ENCODE results near the gene ZNF695.
"Not testable (repeated sequence)": the region's sequence is repeated elsewhere in the genome, so short reads cannot be mapped to it uniquely, and the experiment has no call there.

The ZNF695 gene

DNA sequence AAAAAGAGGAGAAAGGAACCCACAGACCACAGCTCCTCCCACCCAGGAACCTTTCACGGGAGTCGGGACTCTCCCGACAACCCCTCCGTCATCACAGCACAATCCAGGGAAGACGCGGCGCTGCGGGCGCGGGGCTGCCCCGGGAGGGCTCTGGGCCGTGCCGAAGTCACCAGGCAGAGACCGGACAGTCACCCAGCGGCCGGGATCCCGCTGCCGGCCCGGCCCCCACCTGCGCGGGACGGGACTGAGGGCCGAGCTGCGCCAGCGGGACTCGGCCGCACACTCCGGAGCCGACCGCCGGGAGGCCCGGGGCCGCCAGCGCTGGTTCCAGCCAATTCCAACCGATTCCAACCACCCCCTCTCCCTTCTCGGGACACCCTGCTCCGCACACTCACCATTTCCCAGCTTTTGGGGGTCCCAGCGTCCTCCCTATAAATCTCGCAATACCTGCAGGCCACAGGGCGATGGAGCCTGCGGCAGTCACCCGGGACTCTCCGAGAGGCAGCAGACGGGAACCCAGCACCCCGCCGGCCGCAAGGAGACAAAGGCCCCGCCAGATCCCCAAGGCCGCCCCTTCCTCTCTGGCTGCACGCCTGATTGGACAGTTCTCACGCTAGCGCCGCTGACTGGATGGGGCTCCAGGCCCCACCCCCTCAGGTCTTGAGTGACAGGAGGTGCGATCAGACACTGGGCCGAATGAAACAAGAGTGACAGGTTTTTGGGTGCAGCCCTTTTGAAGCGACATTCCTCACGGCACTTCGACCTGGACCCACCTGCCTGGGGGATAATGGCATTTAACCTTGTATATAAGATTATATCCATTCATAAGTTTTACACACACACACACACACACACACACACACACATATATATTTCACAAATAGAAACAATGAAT lies at the start of gene ZNF695:
Gene ZNF695, minus strand, starts transcription at position 547 of the 895 bp plus-strand sequence. Its CDS starts 149 bp downstream, at position 398.
- DNase-seq = peak; percentile 98

DNA sequence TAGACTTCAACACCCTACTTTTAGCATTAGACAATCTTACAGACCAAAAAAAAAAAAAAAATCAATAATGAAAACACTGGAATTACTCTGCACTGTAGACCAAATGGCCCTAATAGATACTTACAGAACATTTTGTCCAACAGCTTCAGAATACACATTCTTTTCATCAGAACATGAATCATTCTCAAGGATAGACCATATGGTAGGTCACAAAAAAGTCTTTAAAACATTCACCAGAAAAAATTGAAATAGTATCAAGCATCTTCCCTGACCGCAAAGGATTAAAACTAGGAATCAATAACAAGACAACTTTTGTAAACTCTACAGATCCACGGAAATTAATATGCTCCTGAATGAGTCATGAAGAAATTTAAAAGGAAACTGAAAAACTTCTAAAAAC lies 48.2 kb upstream of the ZNF695 start:
- no peak for DNase-seq

DNA sequence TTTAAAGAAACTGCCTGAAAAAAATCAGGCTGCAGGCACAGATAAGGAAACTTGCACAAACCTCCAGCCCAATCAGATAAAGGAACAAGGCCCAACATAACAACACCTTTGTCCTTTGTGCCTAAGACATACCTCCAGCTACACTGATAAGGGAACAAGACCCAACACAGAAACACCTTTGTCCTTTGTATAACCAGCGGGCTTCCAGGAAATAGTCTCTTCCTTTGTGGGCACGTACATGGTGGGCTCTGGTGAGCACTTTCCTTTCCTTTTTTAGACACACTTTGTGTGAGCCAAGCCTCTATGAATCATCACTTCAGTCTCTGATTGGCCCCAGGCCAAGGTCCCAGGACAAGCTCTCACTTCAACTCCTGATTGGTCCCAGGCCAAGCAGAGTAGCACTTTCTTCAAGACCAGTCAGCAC lies 47.1 kb upstream of the ZNF695 start:
- DNase-seq = peak; percentile 13

GRCh38 chr1:247047702-247048101 lies 39.8 kb upstream of the ZNF695 start:
- DNase-seq = no peak

DNA sequence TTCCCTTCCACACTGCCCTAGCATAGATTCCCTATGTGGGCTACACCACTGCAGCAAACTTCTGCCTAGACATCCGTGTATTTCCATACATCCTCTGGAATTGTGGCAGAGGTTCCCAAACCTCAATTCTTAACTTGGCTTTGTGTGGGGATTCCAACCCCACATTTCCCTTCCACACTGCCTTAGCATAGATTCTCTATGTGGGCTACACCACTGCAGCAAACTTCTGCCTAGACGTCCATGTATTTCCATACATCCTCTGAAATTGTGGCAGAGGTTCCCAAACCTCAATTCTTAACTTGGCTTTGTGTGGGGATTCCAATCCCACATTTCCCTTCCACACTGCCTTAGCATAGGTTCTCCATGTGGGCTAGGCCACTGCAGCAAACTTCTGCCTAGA lies 39.4 kb upstream of the ZNF695 start:
- no peak for DNase-seq

DNA sequence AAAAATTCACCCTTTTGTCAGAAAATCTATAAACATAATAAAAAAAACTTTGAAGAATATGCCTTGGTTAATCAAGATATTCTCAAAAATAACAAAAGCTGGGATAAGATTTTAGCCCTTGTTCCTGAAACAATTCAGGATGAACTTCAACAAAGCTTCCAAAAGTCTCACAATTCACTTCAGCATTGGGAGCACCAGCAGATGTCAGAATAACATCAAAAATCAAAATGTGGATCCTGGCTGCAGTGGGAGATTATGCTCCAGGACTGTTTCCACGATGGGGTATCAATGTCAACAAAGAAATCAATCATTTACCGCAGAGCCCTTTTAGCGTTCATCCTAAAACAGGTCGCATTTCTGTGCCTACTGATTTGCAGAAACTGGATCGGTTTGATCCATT lies 35.5 kb upstream of the ZNF695 start:
- no peak for DNase-seq

DNA sequence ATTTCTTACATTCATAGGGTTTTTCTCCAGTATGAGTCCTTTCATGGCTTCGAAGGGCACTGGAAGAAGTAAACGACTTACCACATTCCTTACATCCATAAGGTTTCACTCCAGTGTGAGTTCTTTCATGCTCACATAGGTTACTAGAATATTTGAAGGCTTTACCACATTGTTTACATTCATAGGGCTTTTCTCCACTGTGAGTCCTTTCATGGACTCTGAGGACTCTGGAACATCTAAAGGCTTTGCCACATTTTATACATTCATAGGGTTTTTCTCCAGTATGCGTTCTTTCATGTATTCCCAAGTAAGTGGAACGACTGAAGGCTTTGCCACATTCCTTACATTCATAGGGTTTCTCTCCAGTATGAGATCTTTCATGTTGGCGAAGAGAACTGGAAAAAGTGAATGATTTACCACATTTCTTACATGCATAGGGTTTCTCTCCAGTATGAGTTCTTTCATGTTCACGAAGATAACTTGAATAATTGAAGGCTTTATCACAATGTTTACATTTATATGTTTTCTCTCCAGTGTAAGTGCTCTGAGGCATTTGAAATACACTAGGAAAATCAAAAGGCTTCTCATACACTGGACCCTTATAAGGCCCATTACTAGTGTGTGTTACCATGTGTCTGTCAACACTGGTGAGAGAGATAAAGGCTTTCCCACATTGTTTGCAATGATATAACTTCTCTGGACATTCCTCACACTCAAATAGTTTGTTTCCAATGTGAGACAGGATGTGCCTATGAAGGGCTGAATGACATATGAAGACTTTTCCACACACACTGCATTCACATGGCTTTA lies 29.9 kb upstream of the ZNF695 start:
- peak; percentile 6 for DNase-seq

GRCh38 chr1:247032306-247032705 lies 24.4 kb upstream of the ZNF695 start:
- DNase-seq = not testable (repeated sequence)

GRCh38 chr1:247024658-247025057 lies 16.8 kb upstream of the ZNF695 start:
- DNase-seq = not testable (repeated sequence)

DNA sequence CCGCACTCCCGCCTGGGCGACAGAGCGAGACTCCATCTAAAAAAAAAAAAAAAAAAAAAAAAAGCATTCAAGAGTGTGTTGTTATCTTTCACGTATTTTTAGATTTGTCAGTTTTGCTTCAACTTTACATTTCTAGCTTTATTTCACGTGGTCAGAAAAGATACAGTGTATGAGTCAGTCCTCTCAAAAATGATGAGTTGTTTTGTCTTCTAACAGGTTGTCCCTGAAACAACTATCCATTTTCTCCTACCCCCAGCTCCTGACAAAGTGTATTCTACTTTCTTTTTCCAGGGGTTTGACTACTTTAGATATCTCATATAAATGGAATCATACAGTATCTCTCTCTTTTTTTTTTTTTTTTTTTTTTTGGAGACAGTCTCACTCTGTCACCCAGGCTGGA lies 5.5 kb upstream of the ZNF695 start:
- DNase-seq = no peak

GRCh38 chr1:247008406-247008799 lies 546 bp upstream of the ZNF695 start:
- no peak for DNase-seq

DNA sequence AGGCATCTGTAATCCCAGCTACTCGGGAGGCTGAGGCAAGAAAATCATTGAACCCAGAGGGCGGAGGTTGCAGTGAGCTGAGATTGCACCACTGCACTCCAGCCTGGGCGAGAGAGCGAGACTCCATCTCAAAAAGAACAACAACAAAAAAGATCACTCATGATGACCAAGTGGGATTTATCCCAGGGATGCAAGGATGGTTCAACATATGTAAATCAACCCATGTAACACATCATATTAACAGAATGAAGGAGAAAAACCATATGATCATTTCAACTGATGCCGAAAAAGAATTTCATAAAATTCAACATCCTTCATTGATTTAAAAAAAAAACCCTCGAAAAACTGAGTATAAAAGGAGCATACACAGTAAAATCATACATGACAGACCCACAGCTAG lies 3.8 kb downstream of the ZNF695 start:
- DNase-seq = not testable (repeated sequence)

- no peak for DNase-seq
Measured at GRCh38 chr1:246989901-246990300, 18.0 kb downstream of the ZNF695 start.

DNA sequence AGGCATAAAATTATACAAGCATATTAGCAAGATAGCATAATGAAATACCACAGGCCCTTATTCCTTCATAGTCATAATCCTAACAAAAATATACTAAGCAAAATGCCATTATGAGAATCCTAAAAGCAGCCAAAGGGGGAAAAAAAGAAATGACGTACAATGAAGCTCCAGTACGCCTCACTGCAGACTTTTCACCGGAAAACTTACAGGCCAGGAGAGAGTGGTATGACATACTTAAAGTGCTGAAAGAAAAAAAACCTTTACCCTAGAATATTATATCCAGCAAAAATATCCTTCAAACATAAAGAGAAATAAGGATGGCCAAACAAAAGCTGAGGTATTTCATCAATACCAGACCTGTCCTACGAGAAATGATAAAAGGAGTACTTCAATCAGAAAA lies 19.5 kb downstream of the ZNF695 start:
- no peak for DNase-seq

DNA sequence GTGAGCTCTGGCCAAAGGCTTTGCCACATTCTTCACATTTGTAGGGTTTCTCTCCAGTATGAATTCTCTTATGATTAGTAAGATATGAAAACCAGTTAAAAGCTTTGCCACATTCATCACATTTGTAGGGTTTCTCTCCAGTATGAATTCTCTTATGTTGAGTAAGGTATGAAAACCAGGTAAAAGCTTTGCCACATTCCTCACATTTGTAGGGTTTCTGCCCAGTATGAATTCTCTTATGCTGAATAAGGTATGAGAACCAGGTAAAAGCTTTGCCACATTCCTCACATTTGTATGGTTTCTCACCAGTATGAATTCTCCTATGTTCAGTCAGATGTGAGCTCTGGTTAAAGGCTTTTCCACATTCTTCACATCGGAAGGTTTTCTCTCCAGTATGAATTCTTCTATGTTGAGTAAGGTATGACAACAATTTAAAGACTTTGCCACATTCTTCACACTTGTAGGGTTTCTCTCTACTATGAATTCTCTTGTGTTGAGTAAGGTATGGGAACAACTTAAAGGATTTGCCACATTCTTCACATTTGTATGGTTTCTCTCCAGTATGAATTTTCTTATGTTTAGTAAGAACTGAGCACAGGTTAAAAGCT lies 20.7 kb downstream of the ZNF695 start:
- DNase-seq = no peak

GRCh38 chr1:246978785-246979184 lies 29.1 kb downstream of the ZNF695 start:
- no peak for DNase-seq

DNA sequence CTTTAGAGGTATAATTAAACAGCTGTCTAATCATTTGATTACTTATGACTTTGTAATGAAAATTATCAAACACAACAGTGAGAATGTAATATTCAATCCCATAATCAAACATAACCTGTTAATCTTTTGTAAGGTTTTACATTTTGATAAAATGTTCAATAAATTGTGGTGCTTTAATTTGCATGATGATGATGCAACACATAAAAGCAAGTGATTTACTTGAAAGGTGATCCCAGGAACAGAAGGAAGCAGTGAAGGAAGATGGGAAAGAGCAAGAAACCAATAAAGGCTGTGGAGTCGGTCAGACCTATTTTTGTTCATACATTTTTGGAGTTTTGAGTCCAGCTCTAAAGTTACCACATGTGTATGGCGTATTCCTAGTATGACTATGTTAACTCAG lies 29.6 kb downstream of the ZNF695 start:
- no peak for DNase-seq

- no peak for DNase-seq
Measured at GRCh38 chr1:246971969-246972368, 35.9 kb downstream of the ZNF695 start.

DNA sequence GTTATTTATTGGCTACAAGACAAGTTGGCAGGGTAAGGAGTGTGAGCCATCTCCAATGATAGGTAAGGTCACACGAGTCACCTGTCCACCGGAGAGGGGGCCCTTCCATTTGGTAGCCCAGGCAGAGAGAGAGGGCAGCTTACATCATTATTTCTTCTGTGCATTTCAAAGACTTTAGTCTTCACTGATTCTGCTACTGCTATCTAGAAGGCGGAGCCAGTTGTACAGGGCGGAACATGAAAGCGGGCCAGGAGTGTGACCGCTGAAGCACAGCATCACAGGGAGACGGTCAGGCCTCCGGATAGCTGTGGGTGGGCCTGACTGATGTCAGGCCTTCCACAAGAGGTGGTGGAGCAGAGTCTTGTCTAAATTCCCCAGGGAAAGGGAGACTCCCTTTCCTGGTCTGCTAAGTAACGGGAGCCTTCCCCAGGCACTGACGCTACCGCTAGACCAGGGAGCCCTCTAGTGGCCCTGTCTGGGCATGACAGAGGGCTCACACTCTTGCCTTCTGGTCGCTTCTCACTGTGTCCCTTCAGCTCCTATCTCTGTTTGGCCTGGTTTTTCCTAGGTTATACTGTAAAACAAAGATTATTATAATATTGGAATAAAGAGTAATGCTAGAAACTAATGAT lies 36.7 kb downstream of the ZNF695 start:
- DNase-seq = peak; percentile 71

DNA sequence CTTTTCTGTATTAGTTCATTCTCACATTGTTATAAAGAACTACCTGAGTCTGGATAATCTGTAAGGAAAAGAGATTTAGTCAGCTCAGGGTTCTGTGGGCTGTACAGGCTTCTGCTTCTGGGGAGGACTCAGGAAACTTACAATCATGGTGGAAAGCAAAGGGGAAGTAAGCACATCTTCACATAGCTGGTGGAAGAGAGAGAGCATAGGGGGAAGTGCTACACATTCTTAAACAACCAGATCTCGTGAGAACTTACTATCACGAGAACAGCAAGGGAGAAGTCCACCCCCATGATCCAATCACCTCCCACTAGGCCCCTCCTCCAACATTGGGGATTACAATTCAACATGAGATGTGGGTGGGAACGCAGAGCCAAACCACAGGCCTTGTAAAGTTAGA lies 38.2 kb downstream of the ZNF695 start:
- DNase-seq = peak; percentile 24

DNA sequence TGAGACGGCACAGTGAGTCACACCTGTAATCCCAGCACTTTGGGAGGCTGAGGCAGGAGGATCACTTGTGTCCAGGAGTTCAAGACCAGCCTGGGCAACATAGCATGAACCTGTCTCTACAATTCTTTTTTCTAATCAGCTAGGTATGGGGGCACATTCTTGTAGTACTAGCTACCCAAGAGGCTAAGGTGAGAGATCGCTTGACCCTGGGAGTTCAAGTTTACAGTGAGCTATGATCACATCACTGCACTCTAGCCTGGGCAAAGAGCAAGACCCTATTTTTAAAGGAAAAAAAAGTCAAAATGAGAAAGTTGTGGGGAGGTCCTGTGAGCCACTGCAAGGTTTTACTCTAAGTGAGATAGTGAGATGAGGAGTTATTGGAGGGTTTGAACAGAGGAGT lies 41.4 kb downstream of the ZNF695 start:
- no peak for DNase-seq

GRCh38 chr1:246959944-246960693 lies 47.7 kb downstream of the ZNF695 start:
- peak; percentile 95 for DNase-seq

All from hematopoietic multipotent progenitor cell treated with erythropoietin and hydrocortisone succinate and interleukin-3 and kit ligand, for 4 days (in vitro differentiated cells).